Trophoblast cell (in vitro differentiated cells and primary cell): Measurements from ENCODE around the gene MAT2A.

Experiments
- DNase-seq, 2 donors: peaks; one replicate each; pipeline ENCODE4 v3.0.0-alpha.2; 2016
- H2AFZ ChIP-seq: 2 replicates; pipeline ENCODE4 v1.6.1; 2013; ENCODE audit warnings: low read length, moderate library complexity, mild to moderate bottlenecking; ENCODE audit not compliant: insufficient read depth, poor library complexity
- H2AK5ac ChIP-seq: 2 replicates; pipeline ENCODE4 v1.6.1; 2013; ENCODE audit warnings: mild to moderate bottlenecking, low read length
- H2BK120ac ChIP-seq: 2 replicates; pipeline ENCODE4 v1.6.1; 2013; ENCODE audit warnings: low read length, mild to moderate bottlenecking, moderate library complexity; ENCODE audit not compliant: insufficient read depth, poor library complexity
- H2BK12ac ChIP-seq: 2 replicates; pipeline ENCODE4 v1.6.1; 2013; ENCODE audit warnings: mild to moderate bottlenecking, low read length, moderate library complexity
- H2BK5ac ChIP-seq: 2 replicates; pipeline ENCODE4 v1.6.1; 2013; ENCODE audit warnings: low read length, low read depth, moderate library complexity, mild to moderate bottlenecking; ENCODE audit not compliant: poor library complexity
- H3K14ac ChIP-seq: 2 replicates; pipeline ENCODE4 v1.6.1; 2013; ENCODE audit warnings: mild to moderate bottlenecking, low read length
- H3K18ac ChIP-seq: 2 replicates; pipeline ENCODE4 v1.6.1; 2013; ENCODE audit warnings: mild to moderate bottlenecking, low read length
- H3K23ac ChIP-seq: 2 replicates; pipeline ENCODE4 v1.6.1; 2013; ENCODE audit warnings: low read length
- H3K27ac ChIP-seq: 2 replicates; pipeline ENCODE4 v1.5.1; 2013; ENCODE audit warnings: low read depth, mild to moderate bottlenecking, inconsistent platforms, low read length, moderate library complexity
- H3K27me3 ChIP-seq: 2 replicates; pipeline ENCODE4 v1.6.1; 2013; ENCODE audit warnings: inconsistent platforms, mild to moderate bottlenecking, low read length, moderate library complexity; ENCODE audit not compliant: insufficient read depth
- H3K36me3 ChIP-seq, 2 experiments: 1 replicate in 1 of 2; 2 replicates in 1 of 2; pipeline ENCODE4 v1.6.1; 2013; ENCODE audit warnings: low read length in 2 of 2, mild to moderate bottlenecking in 2 of 2, moderate library complexity in 1 of 2; ENCODE audit not compliant: insufficient read depth in 2 of 2, control insufficient read depth in 1 of 2
- H3K4ac ChIP-seq: 2 replicates; pipeline ENCODE4 v1.6.1; 2013; ENCODE audit warnings: low read depth, mild to moderate bottlenecking, low read length, moderate library complexity
- H3K4me1 ChIP-seq, 2 experiments: 1 replicate in 1 of 2; 2 replicates in 1 of 2; pipeline ENCODE4 v1.6.1; 2013; ENCODE audit warnings: low read length in 2 of 2, mild to moderate bottlenecking in 2 of 2, moderate library complexity in 1 of 2; ENCODE audit not compliant: insufficient read depth in 2 of 2, control insufficient read depth in 1 of 2
- H3K4me2 ChIP-seq: 2 replicates; pipeline ENCODE4 v1.6.1; 2013; ENCODE audit warnings: inconsistent platforms, mild to moderate bottlenecking, low read length, moderate library complexity
- H3K4me3 ChIP-seq: 2 replicates; pipeline ENCODE4 v1.5.1; 2013; ENCODE audit warnings: mild to moderate bottlenecking, low read depth, low read length, inconsistent platforms
- H3K79me1 ChIP-seq: one replicate; pipeline ENCODE4 v1.6.1; 2013; ENCODE audit warnings: low read length
- H3K79me2 ChIP-seq: 2 replicates; pipeline ENCODE4 v1.6.1; 2013; ENCODE audit warnings: low read length, mild to moderate bottlenecking; ENCODE audit not compliant: control insufficient read depth, insufficient read depth, poor library complexity
- H3K9ac ChIP-seq: 2 replicates; pipeline ENCODE4 v1.6.1; 2013; ENCODE audit warnings: mild to moderate bottlenecking, low read length
- H3K9me3 ChIP-seq: 2 replicates; pipeline ENCODE4 v1.6.1; 2013; ENCODE audit warnings: low read depth, mild to moderate bottlenecking, control low read depth, inconsistent platforms, low read length; ENCODE audit not compliant: insufficient read depth
- H4K12ac ChIP-seq: 2 replicates; pipeline ENCODE4 v1.6.1; 2013; ENCODE audit warnings: low read depth, mild to moderate bottlenecking, low read length, moderate library complexity
- H4K8ac ChIP-seq: 2 replicates; pipeline ENCODE4 v1.6.1; 2013; ENCODE audit warnings: low read depth, mild to moderate bottlenecking, low read length, moderate library complexity
- H4K91ac ChIP-seq: one replicate; pipeline ENCODE4 v1.6.1; 2013; ENCODE audit warnings: low read depth, mild to moderate bottlenecking, low read length, moderate library complexity
- WGBS: extraction: QIAGEN DNeasy Blood & Tissue Kit; methylation state at CpG from one replicate; pipeline ENCODE4 v1.1.7; 2013; ENCODE audit warnings: missing lambda C conversion rate; ENCODE audit not compliant: insufficient read length, insufficient coverage; ENCODE audit errors: extremely low coverage; 5-methylcytosine and 5-hydroxymethylcytosine counted together

The MAT2A gene

GRCh38 chr2:85527787-85528186 is 11.2 kb upstream of the MAT2A start:
- Histone ChIP-seq H2AFZ (no peak overlapping the region), H2BK120ac (no peak overlapping the region), H3K4me1 (peaks cover 8 to 9% of the 10 kb centered on the region in 2 experiments), H3K27ac (no peak overlapping the region), H3K27me3 (no peaks in the 10 kb centered on the region), H3K4me3 (no peak overlapping the region), H2BK5ac (no peak overlapping the region), H2BK12ac (no peak overlapping the region), H3K79me2 (no peaks in the 10 kb centered on the region), H3K79me1 (peaks cover 2% of the 10 kb centered on the region), H4K12ac (no peak overlapping the region), H3K9ac (no peak overlapping the region), H3K18ac (no peak overlapping the region), H3K4me2 (no peak overlapping the region), H4K8ac (no peak overlapping the region), H3K4ac (no peak overlapping the region), H3K36me3 (no peaks in the 10 kb centered on the region), H3K14ac (no peak overlapping the region), H2AK5ac (no peak overlapping the region), H3K9me3 (no peaks in the 10 kb centered on the region), H3K23ac (no peak overlapping the region), H4K91ac (no peak overlapping the region)
- no peak for DNase-seq

DNA sequence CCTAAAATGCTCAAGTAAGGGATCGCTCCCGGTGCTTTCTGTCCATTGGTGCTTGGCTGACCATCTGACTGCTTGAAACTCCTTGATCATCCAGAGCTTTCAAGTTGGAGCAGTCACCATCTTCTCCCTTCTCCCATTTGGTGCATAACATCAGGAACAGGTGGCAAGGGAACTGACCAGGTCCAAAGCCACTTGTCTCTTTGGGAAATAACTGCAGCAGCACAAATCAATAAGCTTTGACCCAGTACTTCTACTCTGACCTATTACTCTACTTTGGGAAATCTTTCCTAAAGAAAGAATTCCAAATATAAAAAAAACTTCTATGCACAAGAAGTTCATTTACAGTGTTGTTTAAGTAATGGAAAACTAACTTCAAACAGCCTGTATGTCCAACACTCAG is 10.6 kb upstream of the MAT2A start:
- no peak overlapping the region for H2BK120ac ChIP-seq
- H3K4ac ChIP-seq: no peak overlapping the region
- no peak overlapping the region for H2AFZ ChIP-seq
- no peak overlapping the region for H4K12ac ChIP-seq
- H4K91ac ChIP-seq: no peak overlapping the region
- H3K9ac ChIP-seq: no peak overlapping the region
- no peak for DNase-seq
- H2BK5ac ChIP-seq: no peak overlapping the region
- WGBS: no CpG with 5 or more reads among the region's 2 CpGs
- H3K79me2 ChIP-seq: no peaks in the 10 kb centered on the region
- no peak overlapping the region for H3K4me2 ChIP-seq
- H3K14ac ChIP-seq: no peak overlapping the region
- no peaks in the 10 kb centered on the region for H3K36me3 ChIP-seq
- H4K8ac ChIP-seq: no peak overlapping the region
- H3K27ac ChIP-seq: no peak overlapping the region
- no peak overlapping the region for H3K23ac ChIP-seq
- H3K9me3 ChIP-seq: no peaks in the 10 kb centered on the region
- no peak overlapping the region for H3K18ac ChIP-seq
- no peak overlapping the region for H3K4me3 ChIP-seq
- peaks cover 8 to 9% of the 10 kb centered on the region in 2 experiments for H3K4me1 ChIP-seq
- H3K27me3 ChIP-seq: no peaks in the 10 kb centered on the region
- H2BK12ac ChIP-seq: no peak overlapping the region
- peaks cover 2% of the 10 kb centered on the region for H3K79me1 ChIP-seq
- H2AK5ac ChIP-seq: no peak overlapping the region

DNA sequence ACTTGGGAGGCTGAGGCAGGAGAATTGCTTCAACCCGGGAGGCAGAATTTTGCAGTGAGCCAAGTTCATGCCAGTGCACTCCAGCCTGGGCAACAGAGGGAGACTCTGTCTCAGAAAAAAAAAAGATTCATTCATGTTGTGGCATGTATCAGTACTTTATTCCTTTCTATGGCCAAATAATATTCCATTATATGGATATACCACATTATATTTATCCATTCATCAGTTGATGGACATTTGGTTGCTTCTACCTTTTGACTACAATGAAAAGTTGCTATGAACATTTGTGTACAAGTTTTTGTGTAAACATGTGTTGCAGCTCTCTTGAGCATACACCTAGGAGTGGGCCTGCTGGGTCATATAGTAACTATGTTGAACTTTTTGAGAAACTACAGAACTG is 9.2 kb upstream of the MAT2A start:
- Histone ChIP-seq H2BK12ac (no peak overlapping the region), H3K4me3 (no peak overlapping the region), H2AK5ac (no peak overlapping the region), H3K4me1 (peaks cover 5 to 6% of the 10 kb centered on the region in 2 experiments), H3K14ac (no peak overlapping the region), H2BK5ac (no peak overlapping the region), H4K91ac (no peak overlapping the region), H3K4me2 (no peak overlapping the region), H3K23ac (no peak overlapping the region), H3K27ac (no peak overlapping the region), H3K36me3 (no peaks in the 10 kb centered on the region), H3K4ac (no peak overlapping the region), H3K9ac (no peak overlapping the region), H3K9me3 (no peaks in the 10 kb centered on the region), H4K8ac (no peak overlapping the region), H3K27me3 (no peaks in the 10 kb centered on the region), H3K79me1 (peaks cover 2% of the 10 kb centered on the region), H3K79me2 (no peaks in the 10 kb centered on the region), H4K12ac (no peak overlapping the region), H2BK120ac (no peak overlapping the region), H3K18ac (no peak overlapping the region), H2AFZ (no peak overlapping the region)
- WGBS: no CpG with 5 or more reads among the region's 1 CpG
- DNase-seq: no peak

DNA sequence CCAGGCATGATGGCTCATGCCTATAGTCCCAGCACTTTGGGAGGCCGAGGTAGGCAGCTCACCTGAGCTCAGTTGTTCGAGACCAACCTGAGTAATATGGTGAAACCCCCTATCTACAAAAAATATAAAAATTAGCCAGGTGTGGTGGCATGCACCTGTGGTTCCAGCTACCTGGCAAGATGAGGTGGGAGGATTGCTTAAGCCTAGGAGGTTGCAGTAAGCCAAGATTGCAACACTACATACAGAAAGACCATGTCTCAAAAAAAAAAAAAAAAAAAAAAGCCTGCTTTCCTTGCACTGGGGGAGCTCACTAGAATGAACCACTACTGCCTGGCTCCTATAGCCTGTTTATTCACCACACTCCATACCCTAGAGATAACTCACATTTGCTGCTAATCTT is 7.4 kb upstream of the MAT2A start:
- Histone ChIP-seq H3K79me2 (no peaks in the 10 kb centered on the region), H3K27me3 (no peaks in the 10 kb centered on the region), H3K4ac (no peak overlapping the region), H3K27ac (no peak overlapping the region), H3K9me3 (no peaks in the 10 kb centered on the region), H3K36me3 (no peaks in the 10 kb centered on the region), H3K4me2 (no peak overlapping the region), H3K9ac (no peak overlapping the region), H4K8ac (no peak overlapping the region), H3K23ac (no peak overlapping the region), H3K14ac (no peak overlapping the region), H3K79me1 (no peaks in the 10 kb centered on the region), H3K4me3 (no peak overlapping the region), H4K12ac (no peak overlapping the region), H2AK5ac (no peak overlapping the region), H2BK5ac (no peak overlapping the region), H3K4me1 (no peaks in the 10 kb centered on the region), H2AFZ (no peak overlapping the region), H2BK12ac (no peak overlapping the region), H4K91ac (no peak overlapping the region), H3K18ac (no peak overlapping the region), H2BK120ac (no peak overlapping the region)
- WGBS: no CpG with 5 or more reads among the region's 2 CpGs
- DNase-seq: no peak
